ENCODE data around the gene SYPL2. TPM values are rescaled to one million over a fixed set of nuclear protein-coding genes. Genes with fewer than 3 reads are reported as not detected.

Gene SYPL2
- total RNA-seq, 1 experiment from 2014 or later, result 2.5 TPM

GRCh38 chr1:109457819-109458218 is 8.5 kb upstream of the SYPL2 start:
- Mint-ChIP-seq H3K27me3 (ENCODE audit: low read depth) (peaks cover 31% of the 10 kb centered on the region), H3K4me1 (no peaks in the 10 kb centered on the region)
- DNase-seq, result no peak

More at GRCh38 chr1:109457819-109458218, 8.5 kb upstream of the SYPL2 start:
- H3K9me3 Mint-ChIP-seq, result peaks cover 26 to 29% of the 10 kb centered on the region in 2 experiments
- Histone ChIP-seq H3K23me2 (ENCODE audit: insufficient read length, low read depth, low read length, poor library complexity, severe bottlenecking) (no peaks in the 10 kb centered on the region), H3K4ac (ENCODE audit: low read depth, low read length) (no peak overlapping the region), H3K56ac (ENCODE audit: insufficient read length, low read depth, low read length) (no peak overlapping the region), H3K27me3 (ENCODE audit: insufficient read depth, low read length) (no peaks in the 10 kb centered on the region), H3K9ac (ENCODE audit: extremely low read depth, insufficient read length, low read length) (no peak overlapping the region), H3K4me2 (ENCODE audit: insufficient read depth, insufficient read length, low read length) (no peak overlapping the region), H2AK5ac (ENCODE audit: insufficient read length, low read length) (no peak overlapping the region), H4K20me1 (ENCODE audit: control insufficient read depth, insufficient read depth, insufficient read length) (no peaks in the 10 kb centered on the region), H3K18ac (ENCODE audit: insufficient read length, low read depth, low read length) (no peak overlapping the region), H4K91ac (ENCODE audit: insufficient read length, low read depth, low read length) (no peak overlapping the region), H2BK120ac (ENCODE audit: low read depth, low read length, poor library complexity, severe bottlenecking) (no peak overlapping the region), H4K5ac (ENCODE audit: insufficient read length, low read depth, low read length) (no peak overlapping the region), H3K27ac (ENCODE audit: insufficient read length, low read depth, low read length) (no peak overlapping the region), H3K9me3 (ENCODE audit: control insufficient read depth, low read depth, low read length) (no peaks in the 10 kb centered on the region), H3K4me1 (ENCODE audit: insufficient read depth, low read length) (no peaks in the 10 kb centered on the region), H2BK5ac (ENCODE audit: insufficient read length, low read length) (no peak overlapping the region), H2BK20ac (ENCODE audit: low read depth, low read length, poor library complexity, severe bottlenecking) (no peak overlapping the region), H3K14ac (ENCODE audit: insufficient read depth, low read length) (no peak overlapping the region), H3K79me2 (ENCODE audit: insufficient read depth, low read length) (no peaks in the 10 kb centered on the region), H2AFZ (ENCODE audit: low read length) (no peak overlapping the region), H3T11ph (ENCODE audit: low read length) (no peak overlapping the region), H3K79me1 (ENCODE audit: insufficient read depth, low read depth, low read length, poor library complexity, severe bottlenecking) (no peaks in the 10 kb centered on the region), H3K23ac (ENCODE audit: insufficient read length, low read depth, low read length) (no peak overlapping the region), H2BK12ac (ENCODE audit: insufficient read length, low read depth, low read length) (no peak overlapping the region), H4K8ac (replicated peaks; ENCODE audit: insufficient read length, low read depth, low read length) (no peak overlapping the region), H2BK15ac (ENCODE audit: low read depth, low read length) (no peak overlapping the region)
- no peak overlapping the region for H3K4me3 Mint-ChIP-seq
- no peak for TF ChIP-seq CTCF (conservative IDR thresholded peaks at IDR 0.05)
- WGBS (ENCODE audit: extremely low coverage, insufficient read length, low lambda C conversion rate), result no CpG with 5 or more reads among the region's 4 CpGs
- H3K27ac Mint-ChIP-seq, result no peak overlapping the region
- H3K36me3 Mint-ChIP-seq (ENCODE audit: insufficient read depth in 1 of 3, low read depth in 3 of 3), result peaks cover 0 to 16% (median 0%) of the 10 kb centered on the region in 3 experiments; a peak in 4 of 7 replicates
